Measurements from ENCODE around the gene CELSR1.

CELSR1 gene

GRCh38 chr22:46533070-46533833 lies 4.2 kb downstream of the CELSR1 start:
- peak; percentile 40 for ATAC-seq (ENCODE audit: low read depth)
- Histone ChIP-seq H3K9me3 (ENCODE audit: severe bottlenecking) (no peaks in the 10 kb centered on the region), H3K27me3 (ENCODE audit: insufficient read depth, poor library complexity, severe bottlenecking) (no peaks in the 10 kb centered on the region), H3K27ac (ENCODE audit: poor library complexity, severe bottlenecking) (peak overlapping the region; percentile 96), H3K36me3 (ENCODE audit: low read depth) (peaks cover 53% of the 10 kb centered on the region), H3K4me3 (ENCODE audit: severe bottlenecking) (peak overlapping the region; percentile 30), H3K4me1 (ENCODE audit: insufficient read depth, poor library complexity, severe bottlenecking) (peaks cover 20% of the 10 kb centered on the region)
- DNase-seq (ENCODE audit: low spot score): no peak
- peak; percentile 60 for TF ChIP-seq CTCF (IDR thresholded peaks at IDR 0.05; ENCODE audit: poor library complexity, severe bottlenecking)

GRCh38 chr22:46532416-46532815 lies 5.0 kb downstream of the CELSR1 start:
- Histone ChIP-seq H3K27me3 (ENCODE audit: insufficient read depth, poor library complexity, severe bottlenecking) (no peaks in the 10 kb centered on the region), H3K4me1 (ENCODE audit: insufficient read depth, poor library complexity, severe bottlenecking) (peaks cover 26% of the 10 kb centered on the region), H3K36me3 (ENCODE audit: low read depth) (peaks cover 55% of the 10 kb centered on the region), H3K9me3 (ENCODE audit: severe bottlenecking) (no peaks in the 10 kb centered on the region), H3K4me3 (ENCODE audit: severe bottlenecking) (peak overlapping the region; percentile 30), H3K27ac (ENCODE audit: poor library complexity, severe bottlenecking) (peak overlapping the region; percentile 96)
- TF ChIP-seq CTCF (IDR thresholded peaks at IDR 0.05; ENCODE audit: poor library complexity, severe bottlenecking): no peak
- DNase-seq (ENCODE audit: low spot score) (no peak), ATAC-seq (ENCODE audit: low read depth) (no peak)

GRCh38 chr22:46531581-46532175 lies 5.7 kb downstream of the CELSR1 start:
- Histone ChIP-seq H3K27me3 (ENCODE audit: insufficient read depth, poor library complexity, severe bottlenecking) (no peaks in the 10 kb centered on the region), H3K9me3 (ENCODE audit: severe bottlenecking) (no peaks in the 10 kb centered on the region), H3K36me3 (ENCODE audit: low read depth) (peaks cover 58% of the 10 kb centered on the region), H3K4me3 (ENCODE audit: severe bottlenecking) (no peak overlapping the region), H3K4me1 (ENCODE audit: insufficient read depth, poor library complexity, severe bottlenecking) (peaks cover 32% of the 10 kb centered on the region), H3K27ac (ENCODE audit: poor library complexity, severe bottlenecking) (peak overlapping the region; percentile 96)
- ATAC-seq (ENCODE audit: low read depth) (no peak), DNase-seq (ENCODE audit: low spot score) (no peak)
- TF ChIP-seq CTCF (IDR thresholded peaks at IDR 0.05; ENCODE audit: poor library complexity, severe bottlenecking): no peak

- peak; percentile 6 for TF ChIP-seq CTCF (IDR thresholded peaks at IDR 0.05; ENCODE audit: poor library complexity, severe bottlenecking)
- Histone ChIP-seq H3K27me3 (ENCODE audit: insufficient read depth, poor library complexity, severe bottlenecking) (no peaks in the 10 kb centered on the region), H3K4me1 (ENCODE audit: insufficient read depth, poor library complexity, severe bottlenecking) (peaks cover 51% of the 10 kb centered on the region), H3K4me3 (ENCODE audit: severe bottlenecking) (no peak overlapping the region), H3K27ac (ENCODE audit: poor library complexity, severe bottlenecking) (peak overlapping the region; percentile 96), H3K9me3 (ENCODE audit: severe bottlenecking) (no peaks in the 10 kb centered on the region), H3K36me3 (ENCODE audit: low read depth) (peaks cover 44% of the 10 kb centered on the region)
- DNase-seq (ENCODE audit: low spot score) (peak; percentile 87), ATAC-seq (ENCODE audit: low read depth) (peak; percentile 83)
Measured at GRCh38 chr22:46528121-46528610, 9.3 kb downstream of the CELSR1 start.

Measured in RWPE2 (cell line).